ENCODE measurements around the gene AQP4.

The AQP4 gene

GRCh38 chr18:26865557-26865956 lies at the start of gene AQP4:
Gene AQP4, minus strand, starts transcription at chr18:26865707. Its CDS starts 18 bp downstream, at chr18:26865689.
- no peak for DNase-seq

- DNase-seq, result no peak
These were observed 46.3 kb upstream of the AQP4 start for GRCh38 chr18:26911840-26912239.

- DNase-seq, result no peak
These were observed 44.2 kb upstream of the AQP4 start for GRCh38 chr18:26909599-26910290.

- DNase-seq, result no peak
These were observed 43.4 kb upstream of the AQP4 start for GRCh38 chr18:26908906-26909305.

- no peak for DNase-seq
These were observed 36.8 kb upstream of the AQP4 start for GRCh38 chr18:26902291-26902690.

- no peak for DNase-seq
These were observed 35.5 kb upstream of the AQP4 start for GRCh38 chr18:26901020-26901419.

- no peak for DNase-seq
These were observed 28.9 kb upstream of the AQP4 start for GRCh38 chr18:26894426-26894825.

- no peak for DNase-seq
These were observed 28.5 kb upstream of the AQP4 start for GRCh38 chr18:26893996-26894395.

GRCh38 chr18:26888259-26888658 lies 22.8 kb upstream of the AQP4 start:
- DNase-seq, result no peak

GRCh38 chr18:26875040-26875654 lies 9.6 kb upstream of the AQP4 start:
- no peak for DNase-seq

GRCh38 chr18:26874283-26874682 lies 8.8 kb upstream of the AQP4 start:
- no peak for DNase-seq

GRCh38 chr18:26869640-26870039 lies 4.1 kb upstream of the AQP4 start:
- DNase-seq, result no peak

GRCh38 chr18:26868968-26869586 lies 3.6 kb upstream of the AQP4 start:
- no peak for DNase-seq

- DNase-seq, result no peak
These were observed 2.0 kb upstream of the AQP4 start for GRCh38 chr18:26867471-26867870.

- no peak for DNase-seq
These were observed 849 bp downstream of the AQP4 start for GRCh38 chr18:26864658-26865057.

GRCh38 chr18:26863921-26864497 lies 1.5 kb downstream of the AQP4 start:
- DNase-seq, result no peak

GRCh38 chr18:26863122-26863879 lies 2.2 kb downstream of the AQP4 start:
- DNase-seq, result peak; percentile 47

GRCh38 chr18:26862084-26862483 lies 3.4 kb downstream of the AQP4 start:
- no peak for DNase-seq

GRCh38 chr18:26854292-26854881 lies 11.1 kb downstream of the AQP4 start:
- no peak for DNase-seq

GRCh38 chr18:26853401-26853800 lies 12.1 kb downstream of the AQP4 start:
- no peak for DNase-seq

GRCh38 chr18:26843760-26844159 lies 21.7 kb downstream of the AQP4 start:
- no peak for DNase-seq

GRCh38 chr18:26840965-26841364 lies 24.5 kb downstream of the AQP4 start:
- no peak for DNase-seq

GRCh38 chr18:26839609-26840008 lies 25.9 kb downstream of the AQP4 start:
- DNase-seq, result no peak

Measured in 8988T (cell line).